Neural cell (in vitro differentiated cells): ENCODE measurements around the gene MRPS24. TPM values are rescaled to one million over a fixed set of nuclear protein-coding genes. Genes with fewer than 3 reads are reported as not detected.

Source experiments
- H2AFZ ChIP-seq: fragments of 200-600, 300-800 bp; sonication (generic), shearing (Covaris generic); 2 replicates; pipeline ENCODE4 v1.6.0; 2014; ENCODE audit warnings: low read depth, mild to moderate bottlenecking, antibody characterized with exemption, low read length, moderate library complexity
- H3F3A ChIP-seq: fragments of 200-600 bp; shearing (Covaris generic); 2 replicates; pipeline ENCODE4 v1.6.1; 2016; ENCODE audit warnings: mild to moderate bottlenecking, moderate library complexity, mixed read lengths, antibody characterized with exemption, low read length; ENCODE audit not compliant: insufficient read depth, poor library complexity, severe bottlenecking
- H3K27ac ChIP-seq: fragments of 200-600, 300-800 bp; sonication (generic), shearing (Covaris generic); 2 replicates; pipeline ENCODE4 v1.5.1; 2014; ENCODE audit warnings: mild to moderate bottlenecking, low read length, moderate library complexity
- H3K27me3 ChIP-seq: fragments of 300-800, 200-600 bp; sonication (generic), shearing (Covaris generic); 2 replicates; pipeline ENCODE4 v1.6.0; 2014; ENCODE audit warnings: mild to moderate bottlenecking, low read depth, low read length, moderate library complexity; ENCODE audit not compliant: insufficient read depth
- H3K36me3 ChIP-seq: fragments of 300-800, 200-600 bp; sonication (generic), shearing (Covaris generic); 2 replicates; pipeline ENCODE4 v1.5.1; 2014; ENCODE audit warnings: mild to moderate bottlenecking, antibody characterized with exemption, low read length, moderate library complexity; ENCODE audit not compliant: insufficient read depth
- H3K4me2 ChIP-seq: fragments of 300-800, 200-600 bp; sonication (generic), shearing (Covaris generic); 2 replicates; pipeline ENCODE4 v1.6.0; 2014; ENCODE audit warnings: mild to moderate bottlenecking, low read length
- H3K4me3 ChIP-seq: fragments of 300-800, 200-600 bp; sonication (generic), shearing (Covaris generic); 2 replicates; pipeline ENCODE4 v1.5.1; 2014; ENCODE audit warnings: mild to moderate bottlenecking, low read length, moderate library complexity
- H3K79me2 ChIP-seq: fragments of 200-600 bp; shearing (Covaris generic); replicated peaks from 2 replicates; pipeline ENCODE4 v1.6.0; 2014; ENCODE audit warnings: mild to moderate bottlenecking, low read length, moderate library complexity; ENCODE audit not compliant: insufficient read depth
- H3K9ac ChIP-seq: fragments of 300-800, 200-600 bp; sonication (generic), shearing (Covaris generic); 2 replicates; pipeline ENCODE4 v1.6.1; 2016; ENCODE audit warnings: mild to moderate bottlenecking, low read length, mixed read lengths
- H3K9me2 ChIP-seq: fragments of 200-600 bp; shearing (Covaris generic); 2 replicates; pipeline ENCODE4 v1.6.1; 2016; ENCODE audit warnings: mild to moderate bottlenecking, low read length, mixed read lengths; ENCODE audit not compliant: insufficient read depth
- H3K9me3 ChIP-seq: fragments of 200-600, 300-800 bp; sonication (generic), shearing (Covaris generic); 2 replicates; pipeline ENCODE4 v1.6.1; 2016; ENCODE audit warnings: mild to moderate bottlenecking, mixed run types, low read length, moderate library complexity, mixed read lengths
- H4K20me1 ChIP-seq: fragments of 200-600 bp; shearing (Covaris generic); 2 replicates; pipeline ENCODE4 v1.6.1; 2016; ENCODE audit warnings: mild to moderate bottlenecking, mixed run types; ENCODE audit not compliant: insufficient read depth
- EP300 ChIP-seq: fragments of 450-650 bp; conservative IDR thresholded peaks from 2 replicates; pipeline ENCODE4 v1.6.1; 2014; ENCODE audit warnings: antibody characterized with exemption, mild to moderate bottlenecking, moderate library complexity; ENCODE audit not compliant: poor library complexity, severe bottlenecking
- EZH2 ChIP-seq: fragments of 200-600, 300-800 bp; shearing (Covaris generic), sonication (generic); IDR thresholded peaks from 2 replicates; pipeline ENCODE4 v1.6.1; 2014; ENCODE audit warnings: antibody characterized with exemption, low read length, borderline replicate concordance, mild to moderate bottlenecking; ENCODE audit not compliant: insufficient read depth, poor library complexity, severe bottlenecking
- MXI1 ChIP-seq: fragments of 450-650 bp; conservative IDR thresholded peaks from 2 replicates; pipeline ENCODE4 v1.6.1; 2014; ENCODE audit warnings: antibody characterized with exemption, mild to moderate bottlenecking; ENCODE audit not compliant: poor library complexity, severe bottlenecking
- POLR2AphosphoS5 ChIP-seq: IDR thresholded peaks from 2 replicates; pipeline ENCODE4 v1.6.1; 2012
- RAD21 ChIP-seq: fragments of 450-650 bp; conservative IDR thresholded peaks from 2 replicates; pipeline ENCODE4 v1.6.1; 2014; ENCODE audit warnings: antibody characterized with exemption, mild to moderate bottlenecking, moderate library complexity
- SMC3 ChIP-seq: fragments of 450-650 bp; conservative IDR thresholded peaks from 2 replicates; pipeline ENCODE4 v1.6.1; 2014; ENCODE audit warnings: antibody characterized with exemption, mild to moderate bottlenecking, moderate library complexity; ENCODE audit not compliant: poor library complexity
- TAF1 ChIP-seq: IDR thresholded peaks from 2 replicates; pipeline ENCODE4 v1.6.1; 2012; ENCODE audit warnings: low read depth
- polyA plus RNA-seq: library from polyadenylated mRNA; depleted of rRNA; stranded (reverse); fragments of >200 nt; gene quantifications from 2 replicates; pipeline ENCODE4 v1.2.3, GENCODE V29; 2014
- TF ChIP-seq, protein P1 (sequence below): fragments of 450-650 bp; IDR thresholded peaks from 2 replicates; pipeline ENCODE4 v1.5.1; 2014; ENCODE audit warnings: antibody characterized with exemption, mild to moderate bottlenecking, moderate library complexity; ENCODE audit not compliant: poor library complexity, severe bottlenecking
- TF ChIP-seq, protein P2 (sequence below): IDR thresholded peaks from 2 replicates; pipeline ENCODE4 v1.6.1; 2012; ENCODE audit warnings: borderline replicate concordance

Gene MRPS24
- polyA plus RNA-seq, 1 donor from 2014 or later = 132 TPM

- H3K9me2 ChIP-seq = no peaks in the 10 kb centered on the region
- H4K20me1 ChIP-seq = no peaks in the 10 kb centered on the region
- H3K79me2 ChIP-seq = no peaks in the 10 kb centered on the region
- H3K4me2 ChIP-seq = no peak overlapping the region
- H3K4me3 ChIP-seq = no peak overlapping the region
- no peaks in the 10 kb centered on the region for H3K9me3 ChIP-seq
- H3F3A ChIP-seq = no peaks in the 10 kb centered on the region
- H3K27me3 ChIP-seq = no peaks in the 10 kb centered on the region
- H3K27ac ChIP-seq = no peak overlapping the region
- TF ChIP-seq POLR2AphosphoS5 (no peak), EZH2 (no peak), EP300 (no peak), SMC3 (no peak), RAD21 (no peak)
- TF ChIP-seq, protein P1, sequence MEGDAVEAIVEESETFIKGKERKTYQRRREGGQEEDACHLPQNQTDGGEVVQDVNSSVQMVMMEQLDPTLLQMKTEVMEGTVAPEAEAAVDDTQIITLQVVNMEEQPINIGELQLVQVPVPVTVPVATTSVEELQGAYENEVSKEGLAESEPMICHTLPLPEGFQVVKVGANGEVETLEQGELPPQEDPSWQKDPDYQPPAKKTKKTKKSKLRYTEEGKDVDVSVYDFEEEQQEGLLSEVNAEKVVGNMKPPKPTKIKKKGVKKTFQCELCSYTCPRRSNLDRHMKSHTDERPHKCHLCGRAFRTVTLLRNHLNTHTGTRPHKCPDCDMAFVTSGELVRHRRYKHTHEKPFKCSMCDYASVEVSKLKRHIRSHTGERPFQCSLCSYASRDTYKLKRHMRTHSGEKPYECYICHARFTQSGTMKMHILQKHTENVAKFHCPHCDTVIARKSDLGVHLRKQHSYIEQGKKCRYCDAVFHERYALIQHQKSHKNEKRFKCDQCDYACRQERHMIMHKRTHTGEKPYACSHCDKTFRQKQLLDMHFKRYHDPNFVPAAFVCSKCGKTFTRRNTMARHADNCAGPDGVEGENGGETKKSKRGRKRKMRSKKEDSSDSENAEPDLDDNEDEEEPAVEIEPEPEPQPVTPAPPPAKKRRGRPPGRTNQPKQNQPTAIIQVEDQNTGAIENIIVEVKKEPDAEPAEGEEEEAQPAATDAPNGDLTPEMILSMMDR = no peak
- H3K36me3 ChIP-seq = no peaks in the 10 kb centered on the region
- H3K9ac ChIP-seq = no peak overlapping the region
- H2AFZ ChIP-seq = no peak overlapping the region
These were observed 20.3 kb downstream of the MRPS24 start for GRCh38 chr7:43849047-43849446.

DNA sequence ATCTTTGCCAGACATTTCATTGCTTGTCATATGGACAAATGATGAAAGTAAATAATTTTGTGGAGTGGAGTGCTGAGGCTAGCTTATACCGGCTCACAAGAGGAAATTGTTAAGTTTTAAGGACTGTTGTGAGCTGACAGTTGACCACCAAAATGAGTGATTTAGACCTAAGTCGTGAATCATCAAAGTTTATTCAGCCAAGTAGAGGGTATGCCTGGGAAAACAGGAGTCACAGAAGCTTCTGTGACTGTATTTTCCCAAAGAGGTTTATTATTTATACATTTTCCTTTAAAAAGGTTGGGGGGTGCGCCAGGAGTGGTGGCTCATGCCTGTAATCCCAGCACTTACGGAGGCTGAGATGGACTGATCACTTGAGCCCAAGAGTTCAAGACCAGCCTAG, 21.8 kb downstream of the MRPS24 start:
- Histone ChIP-seq H3K9me3 (no peaks in the 10 kb centered on the region), H3F3A (no peaks in the 10 kb centered on the region), H3K27ac (no peak overlapping the region), H3K36me3 (no peaks in the 10 kb centered on the region), H3K4me2 (no peak overlapping the region), H3K9me2 (no peaks in the 10 kb centered on the region), H3K4me3 (no peak overlapping the region), H4K20me1 (no peaks in the 10 kb centered on the region), H3K9ac (no peak overlapping the region), H3K27me3 (no peaks in the 10 kb centered on the region), H3K79me2 (no peaks in the 10 kb centered on the region), H2AFZ (no peak overlapping the region)
- no peak for TF ChIP-seq SMC3
- no peak for TF ChIP-seq MXI1
- no peak for TF ChIP-seq POLR2AphosphoS5
- no peak for TF ChIP-seq EZH2
- TF ChIP-seq TAF1 = no peak
- TF ChIP-seq RAD21 = no peak
- TF ChIP-seq EP300 = no peak
- TF ChIP-seq, protein P1 = no peak
- TF ChIP-seq, protein P2, sequence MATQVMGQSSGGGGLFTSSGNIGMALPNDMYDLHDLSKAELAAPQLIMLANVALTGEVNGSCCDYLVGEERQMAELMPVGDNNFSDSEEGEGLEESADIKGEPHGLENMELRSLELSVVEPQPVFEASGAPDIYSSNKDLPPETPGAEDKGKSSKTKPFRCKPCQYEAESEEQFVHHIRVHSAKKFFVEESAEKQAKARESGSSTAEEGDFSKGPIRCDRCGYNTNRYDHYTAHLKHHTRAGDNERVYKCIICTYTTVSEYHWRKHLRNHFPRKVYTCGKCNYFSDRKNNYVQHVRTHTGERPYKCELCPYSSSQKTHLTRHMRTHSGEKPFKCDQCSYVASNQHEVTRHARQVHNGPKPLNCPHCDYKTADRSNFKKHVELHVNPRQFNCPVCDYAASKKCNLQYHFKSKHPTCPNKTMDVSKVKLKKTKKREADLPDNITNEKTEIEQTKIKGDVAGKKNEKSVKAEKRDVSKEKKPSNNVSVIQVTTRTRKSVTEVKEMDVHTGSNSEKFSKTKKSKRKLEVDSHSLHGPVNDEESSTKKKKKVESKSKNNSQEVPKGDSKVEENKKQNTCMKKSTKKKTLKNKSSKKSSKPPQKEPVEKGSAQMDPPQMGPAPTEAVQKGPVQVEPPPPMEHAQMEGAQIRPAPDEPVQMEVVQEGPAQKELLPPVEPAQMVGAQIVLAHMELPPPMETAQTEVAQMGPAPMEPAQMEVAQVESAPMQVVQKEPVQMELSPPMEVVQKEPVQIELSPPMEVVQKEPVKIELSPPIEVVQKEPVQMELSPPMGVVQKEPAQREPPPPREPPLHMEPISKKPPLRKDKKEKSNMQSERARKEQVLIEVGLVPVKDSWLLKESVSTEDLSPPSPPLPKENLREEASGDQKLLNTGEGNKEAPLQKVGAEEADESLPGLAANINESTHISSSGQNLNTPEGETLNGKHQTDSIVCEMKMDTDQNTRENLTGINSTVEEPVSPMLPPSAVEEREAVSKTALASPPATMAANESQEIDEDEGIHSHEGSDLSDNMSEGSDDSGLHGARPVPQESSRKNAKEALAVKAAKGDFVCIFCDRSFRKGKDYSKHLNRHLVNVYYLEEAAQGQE = no peak
